Measurements from ENCODE around the gene ZFP36.
"Not testable (repeated sequence)": the region's sequence is repeated elsewhere in the genome, so short reads cannot be mapped to it uniquely, and the experiment has no call there.

Gene ZFP36, protein sequence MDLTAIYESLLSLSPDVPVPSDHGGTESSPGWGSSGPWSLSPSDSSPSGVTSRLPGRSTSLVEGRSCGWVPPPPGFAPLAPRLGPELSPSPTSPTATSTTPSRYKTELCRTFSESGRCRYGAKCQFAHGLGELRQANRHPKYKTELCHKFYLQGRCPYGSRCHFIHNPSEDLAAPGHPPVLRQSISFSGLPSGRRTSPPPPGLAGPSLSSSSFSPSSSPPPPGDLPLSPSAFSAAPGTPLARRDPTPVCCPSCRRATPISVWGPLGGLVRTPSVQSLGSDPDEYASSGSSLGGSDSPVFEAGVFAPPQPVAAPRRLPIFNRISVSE

DNA sequence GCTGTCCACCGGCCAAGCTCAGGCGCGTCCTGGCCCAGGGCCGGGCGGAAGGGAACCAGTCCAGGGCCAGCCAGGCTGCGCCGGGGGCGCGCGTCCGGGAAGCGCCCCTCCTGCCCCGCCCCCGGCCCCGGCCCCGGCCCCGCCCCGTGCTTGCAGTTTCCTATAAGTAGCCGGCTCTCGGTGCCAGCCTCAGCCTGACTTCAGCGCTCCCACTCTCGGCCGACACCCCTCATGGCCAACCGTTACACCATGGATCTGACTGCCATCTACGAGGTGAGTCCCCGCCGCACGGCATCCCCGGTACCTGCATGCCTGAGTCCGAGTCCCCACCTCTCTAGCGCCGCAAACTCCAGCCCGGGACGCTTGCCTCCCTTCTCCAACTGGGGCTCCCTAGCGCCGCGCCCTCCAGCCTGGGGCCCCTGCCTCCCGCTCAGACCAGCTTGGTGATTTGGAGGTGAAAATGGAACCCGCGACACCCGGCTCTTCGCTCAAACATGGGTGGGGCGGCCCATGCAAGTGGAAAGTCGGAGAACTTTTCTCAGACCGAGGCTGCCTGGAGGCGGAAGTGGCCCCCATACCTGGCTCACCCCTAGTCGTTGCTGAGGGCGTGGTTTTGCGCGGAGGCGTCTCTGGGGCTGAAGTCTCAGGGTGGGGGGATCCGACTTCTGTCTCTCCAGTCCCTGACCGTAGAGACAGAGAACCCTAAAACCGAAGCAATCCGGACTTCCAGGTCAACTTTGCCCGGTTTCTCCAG lies at the start of gene ZFP36:
ZFP36 (plus strand) TSS at position 192 of the 754 bp plus-strand sequence; CDS start at position 250, 58 bp downstream.
- DNase-seq: peak; percentile 80

DNA sequence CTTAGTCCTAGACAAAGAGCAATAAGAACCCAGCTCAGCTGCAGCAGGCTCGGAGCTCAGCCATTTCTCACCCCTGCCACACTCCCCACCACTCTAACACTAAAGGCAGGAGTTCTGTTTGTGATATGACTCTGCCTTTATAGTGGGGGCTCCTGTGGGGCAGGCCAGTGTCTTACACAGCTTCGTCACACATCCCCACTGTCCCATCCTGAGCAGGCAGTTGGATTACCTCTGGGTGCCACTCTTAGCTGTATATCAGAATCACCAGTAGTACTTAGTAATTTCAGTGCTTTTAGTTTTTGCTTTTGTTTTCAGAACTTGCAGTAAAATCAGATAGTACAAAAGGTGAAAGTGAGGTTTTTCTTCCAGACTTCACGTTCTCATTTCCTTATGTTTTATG lies 47.6 kb upstream of the ZFP36 start:
- no peak for DNase-seq

DNA sequence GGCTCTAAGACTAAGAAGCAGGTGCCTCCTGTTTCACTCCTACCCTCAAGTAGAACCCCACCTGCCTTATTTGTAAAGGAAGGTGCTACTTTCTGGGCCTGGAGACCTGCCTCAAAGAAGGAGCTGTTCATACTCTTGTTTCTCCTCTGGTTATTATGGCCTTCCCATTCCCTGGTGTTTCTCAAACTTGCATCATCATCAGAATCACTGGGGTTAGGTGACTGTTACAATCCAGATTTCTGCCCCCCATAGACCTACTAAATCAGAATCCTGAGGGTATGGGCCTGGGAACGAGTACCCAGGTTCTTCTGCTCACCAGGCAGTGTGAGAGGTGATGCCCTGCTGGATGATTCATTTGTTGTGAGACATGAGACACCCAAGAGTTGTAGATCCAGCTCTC lies 46.0 kb upstream of the ZFP36 start:
- no peak for DNase-seq

DNA sequence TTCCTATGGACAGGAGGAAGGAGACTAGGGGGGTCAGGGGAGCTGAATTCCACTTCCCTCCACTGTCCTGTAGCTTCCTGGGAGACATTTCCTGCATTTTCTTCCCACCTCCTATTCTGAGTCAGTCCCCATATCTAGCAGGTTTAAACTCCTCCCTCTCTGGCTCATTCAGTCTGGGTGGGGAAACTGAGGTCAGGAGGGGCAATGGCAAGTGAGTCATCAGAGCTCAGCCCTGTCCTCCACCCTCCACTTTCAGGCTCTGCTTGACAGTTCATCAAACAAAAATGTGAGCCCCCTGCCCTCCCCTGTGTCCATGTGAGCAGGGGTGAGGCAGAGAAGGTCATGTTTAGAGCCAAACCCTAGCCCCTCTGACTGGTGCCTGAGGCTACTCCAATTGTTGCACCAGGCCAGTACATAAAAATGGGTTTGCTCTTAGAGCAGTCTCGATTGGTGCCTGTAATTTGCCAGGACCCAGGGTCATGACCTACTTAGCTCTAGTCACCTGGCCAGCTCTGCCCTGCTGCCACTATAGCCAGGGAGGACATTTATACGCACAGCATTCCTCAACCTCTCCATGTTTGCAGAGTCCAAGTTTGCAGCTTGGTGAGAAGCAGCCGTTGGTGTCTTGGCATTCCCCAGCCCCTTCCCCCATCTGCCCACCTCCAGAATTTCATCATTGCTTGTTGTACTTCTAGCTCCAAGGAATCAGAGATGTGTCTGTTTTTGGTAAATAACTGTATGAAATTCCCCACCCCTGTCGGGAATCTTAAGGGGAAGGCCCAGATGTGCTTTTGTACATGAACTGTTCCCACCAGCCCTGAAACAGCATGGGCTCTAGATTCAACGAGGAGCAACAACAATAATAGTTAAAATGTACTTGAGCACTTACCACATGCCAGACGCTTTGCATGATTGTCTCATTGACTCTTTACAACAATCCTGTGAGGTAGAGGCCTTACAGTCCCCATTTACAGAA lies 43.7 kb upstream of the ZFP36 start:
- no peak for DNase-seq

DNA sequence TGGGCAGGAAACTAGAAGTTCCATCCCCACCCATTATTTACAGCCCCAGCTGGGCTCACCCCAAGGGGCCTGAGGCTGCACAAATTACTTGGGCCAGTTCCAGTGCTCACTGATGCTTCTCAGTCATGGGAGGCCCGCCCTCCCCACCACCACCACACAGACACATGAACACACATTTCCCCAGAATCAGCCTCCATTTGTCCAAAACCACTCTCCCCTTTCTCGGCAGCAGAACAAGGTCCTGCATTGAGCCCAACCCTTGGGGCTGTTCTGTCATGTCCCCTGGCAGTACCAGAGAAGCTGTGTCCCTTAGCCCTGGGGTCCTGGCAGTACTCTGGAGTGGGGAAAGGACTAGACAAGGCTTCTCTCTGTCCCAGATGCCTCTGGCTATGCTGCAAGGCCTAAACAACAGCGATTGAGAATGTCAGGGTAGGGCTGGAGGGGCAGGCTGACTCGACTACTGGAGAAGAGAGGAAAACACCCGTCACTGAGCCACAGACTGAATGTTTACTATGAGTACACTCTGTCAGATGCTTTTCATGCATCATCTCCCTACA lies 42.7 kb upstream of the ZFP36 start:
- DNase-seq: peak; percentile 41

DNA sequence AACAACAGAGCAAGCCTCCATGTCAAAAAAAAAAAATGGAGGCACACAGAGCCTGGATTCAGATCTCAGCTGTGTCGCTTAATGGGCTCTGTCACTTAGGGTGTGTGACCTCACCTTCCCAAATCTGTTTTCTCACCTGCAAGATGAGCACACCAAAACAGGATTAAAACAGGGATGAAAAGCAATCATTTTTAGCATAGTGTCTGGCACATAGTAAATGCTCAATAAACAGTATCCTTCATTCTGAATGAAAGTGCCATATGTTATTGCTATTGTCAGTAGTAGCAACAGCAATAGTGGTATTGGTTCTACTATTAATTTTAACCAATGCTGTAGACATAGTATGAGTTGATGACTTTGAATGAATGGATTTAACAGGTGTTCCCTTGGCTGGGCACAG lies 41.1 kb upstream of the ZFP36 start:
- no peak for DNase-seq

DNA sequence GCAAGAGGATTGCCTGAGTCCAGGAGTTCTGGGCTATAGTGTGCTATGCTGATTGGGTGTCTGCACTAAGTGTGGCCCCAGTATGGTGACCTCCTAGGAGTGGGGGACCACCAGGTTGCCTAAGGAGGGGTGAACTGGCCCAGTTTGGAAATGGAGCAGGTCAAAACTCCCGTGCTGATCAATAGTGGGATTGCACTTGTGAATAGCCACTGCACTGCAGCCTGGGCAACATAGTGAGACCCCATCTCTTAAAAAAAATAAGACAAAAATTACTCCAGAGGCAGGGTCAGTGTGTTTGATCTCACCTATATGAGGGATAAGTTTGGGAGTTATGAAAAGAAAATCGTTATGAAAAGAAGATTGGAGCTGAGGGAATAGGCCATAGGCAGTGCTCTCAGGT lies 37.4 kb upstream of the ZFP36 start:
- no peak for DNase-seq

DNA sequence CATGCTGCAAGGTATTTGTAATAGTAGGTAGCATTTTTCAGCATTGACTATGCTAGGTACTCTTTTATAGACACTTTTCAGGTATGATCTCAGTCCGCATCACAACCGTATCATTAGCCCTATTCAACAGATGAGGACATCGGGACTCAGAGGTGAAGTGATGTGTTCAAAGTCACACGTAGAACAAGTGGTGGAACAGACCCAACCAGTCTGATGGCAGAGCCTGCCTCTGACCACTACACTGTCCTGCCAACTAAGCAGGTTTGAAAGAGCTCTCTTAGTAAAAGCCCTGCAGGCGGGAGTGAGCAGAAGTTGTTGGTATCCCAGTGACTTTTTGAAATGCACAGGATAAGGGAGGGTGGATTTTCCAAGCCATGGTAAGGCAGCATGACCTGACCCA lies 35.9 kb upstream of the ZFP36 start:
- DNase-seq: no peak

DNA sequence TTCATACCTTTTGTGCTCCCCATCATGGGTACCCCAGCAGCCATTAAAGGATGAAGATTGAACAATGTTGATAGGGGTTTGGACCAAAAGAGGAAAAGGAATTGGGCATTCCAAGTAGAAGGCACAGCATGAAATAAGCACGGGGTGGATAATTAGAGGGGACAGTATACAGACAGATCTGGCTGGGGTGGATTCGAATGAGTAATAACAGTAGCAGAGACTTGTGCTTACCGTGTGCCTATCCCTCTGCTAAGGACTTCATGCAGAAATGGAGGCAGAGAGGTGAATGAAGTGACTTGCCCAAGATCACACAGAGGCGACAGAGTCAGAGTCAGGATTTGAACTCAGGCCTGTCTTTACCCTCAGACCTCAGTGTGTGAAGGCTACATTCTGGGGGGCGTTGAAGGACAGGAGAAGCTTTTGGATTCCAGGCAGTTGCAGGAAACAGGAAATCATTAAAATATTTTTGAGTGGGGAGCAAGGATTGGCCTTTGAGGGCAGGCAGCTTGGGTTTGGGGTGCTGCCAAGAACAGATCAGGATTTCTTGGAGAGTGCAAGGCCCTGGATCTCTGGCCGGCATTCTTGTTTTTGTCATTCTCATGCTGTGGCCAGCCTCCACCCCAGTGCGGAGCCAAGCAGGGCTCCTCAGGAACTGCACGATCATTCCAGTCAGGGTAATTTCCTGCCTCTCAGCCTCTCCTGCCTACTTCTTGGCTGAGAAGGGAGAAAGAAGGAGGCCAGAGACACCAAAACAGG lies 34.4 kb upstream of the ZFP36 start:
- DNase-seq: no peak

DNA sequence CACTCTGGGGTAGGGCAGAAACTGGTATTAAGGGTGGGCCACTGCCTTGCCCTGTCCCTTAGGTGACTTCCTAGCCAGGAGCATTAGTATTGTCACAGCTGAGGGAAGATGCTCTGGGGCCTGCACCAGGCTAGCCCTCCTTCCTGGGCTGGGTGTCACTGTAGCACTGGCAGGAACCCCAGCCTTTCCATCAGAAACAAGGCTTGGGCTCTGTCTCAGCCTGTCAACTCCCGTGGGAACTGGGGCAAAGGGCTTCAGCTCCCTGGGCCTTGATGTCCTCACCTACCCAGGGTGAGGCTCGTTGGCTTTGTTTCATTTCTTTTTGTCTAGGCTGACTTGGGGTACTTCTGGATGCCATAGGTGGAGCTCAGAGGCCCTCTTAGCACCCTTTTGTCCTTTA lies 33.7 kb upstream of the ZFP36 start:
- no peak for DNase-seq

DNA sequence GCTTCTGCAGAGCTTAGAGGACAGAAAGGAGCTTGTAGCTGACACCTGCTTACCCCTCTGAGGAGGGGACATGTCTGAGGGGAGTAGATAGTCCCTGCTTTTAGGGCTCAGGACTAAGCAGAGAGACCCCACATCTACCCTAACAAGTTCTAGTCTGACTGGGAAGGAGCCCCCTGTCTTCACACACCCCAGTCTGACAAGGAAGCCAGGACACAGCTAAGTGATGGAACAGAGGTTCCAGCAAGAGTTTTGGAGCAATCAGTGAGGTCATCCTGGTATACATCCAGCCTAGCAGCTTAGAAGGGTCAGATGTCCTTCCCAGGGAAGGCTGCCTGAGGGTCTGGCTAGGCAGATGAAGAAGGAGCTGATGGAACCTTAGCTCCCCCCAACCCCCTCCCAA lies 30.7 kb upstream of the ZFP36 start:
- DNase-seq: no peak

DNA sequence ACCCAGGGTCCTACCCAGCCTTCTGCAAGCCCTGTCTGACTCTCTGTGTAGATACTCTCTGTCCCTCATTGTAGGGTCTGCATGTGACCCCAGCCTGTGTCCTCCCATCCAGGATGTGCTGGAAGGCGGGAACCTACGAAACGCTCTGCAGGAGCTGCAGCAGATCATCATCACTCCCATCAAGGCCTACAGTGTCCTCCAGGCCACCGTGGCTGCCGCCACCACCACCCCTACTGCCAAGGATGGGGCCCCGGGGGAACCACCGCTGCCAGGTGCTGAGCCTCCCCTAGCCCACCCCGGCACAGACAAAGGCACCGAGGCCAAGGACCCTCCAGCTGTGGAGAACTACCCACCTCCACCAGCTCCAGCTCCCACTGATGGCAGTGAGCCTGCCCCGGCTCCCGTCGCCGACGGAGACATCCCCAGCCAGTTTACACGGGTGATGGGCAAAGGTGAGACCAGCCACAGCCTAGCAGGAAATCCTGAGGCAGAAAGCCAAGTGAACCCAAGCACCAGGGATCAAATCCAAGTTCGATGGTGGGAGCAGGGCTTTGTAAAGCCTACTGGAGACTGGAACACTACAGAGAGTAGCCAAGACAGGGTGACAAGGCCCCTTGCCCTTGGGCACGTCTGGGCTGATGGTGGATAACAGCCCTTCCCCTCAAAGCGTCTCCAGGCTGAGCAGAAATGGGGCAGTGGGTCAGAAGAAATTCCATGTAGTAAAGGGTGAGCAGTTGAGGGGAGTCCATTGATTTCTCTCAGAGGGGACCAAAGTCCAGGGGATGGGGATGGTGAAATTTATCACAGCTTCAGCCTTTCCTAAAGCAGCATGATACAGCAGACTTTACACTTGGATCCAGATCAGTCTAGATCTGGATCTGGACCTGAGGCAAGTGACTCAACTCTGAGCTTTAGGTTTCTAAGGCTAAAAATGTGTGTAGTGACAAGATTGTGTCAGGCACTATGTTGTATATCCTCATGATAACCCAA lies 29.0 kb upstream of the ZFP36 start:
- no peak for DNase-seq

DNA sequence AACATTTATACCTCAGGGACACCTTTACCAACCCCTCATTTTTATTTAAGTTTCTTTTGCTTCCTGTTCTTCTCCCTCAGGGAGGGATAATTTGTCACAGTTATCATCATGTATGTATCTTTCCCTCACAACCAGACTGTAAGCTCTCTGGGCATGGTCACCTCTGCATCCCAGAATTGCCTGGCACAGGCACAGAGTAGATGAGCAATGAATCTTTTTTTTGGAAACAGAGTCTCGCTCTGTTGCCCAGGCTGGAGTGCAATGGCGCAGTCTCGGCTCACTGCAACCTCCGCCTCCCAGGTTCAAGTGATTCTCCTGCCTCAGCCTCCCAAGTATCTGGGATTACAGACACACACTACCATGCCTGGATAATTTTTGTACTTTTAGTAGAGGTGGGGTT lies 27.3 kb upstream of the ZFP36 start:
- not testable (repeated sequence) for DNase-seq

DNA sequence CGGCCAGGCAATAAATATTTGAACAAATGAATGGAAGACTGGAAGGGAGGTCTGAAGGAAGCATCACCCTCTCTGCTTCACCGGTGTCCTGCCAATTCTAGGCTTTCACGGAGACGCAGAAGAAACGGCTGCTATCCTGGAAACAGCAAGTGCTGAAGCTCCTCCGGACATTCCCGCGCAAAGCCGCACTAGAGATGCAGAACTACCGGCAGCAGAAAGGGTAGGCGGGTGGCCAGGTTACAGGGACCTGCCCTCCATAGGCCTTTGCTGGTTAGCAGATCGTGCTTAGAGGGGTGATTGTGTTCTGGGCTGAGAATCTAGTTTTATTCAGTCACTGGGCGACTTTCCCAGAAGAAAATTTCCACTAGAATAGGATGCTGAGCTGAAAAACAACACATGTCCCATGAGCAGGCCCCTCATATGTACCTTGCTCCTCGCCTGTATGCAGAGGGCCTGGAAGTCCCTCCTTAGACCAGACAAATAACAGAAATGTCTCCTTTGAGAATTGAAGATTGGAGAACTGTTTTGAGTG lies 26.7 kb upstream of the ZFP36 start:
- DNase-seq: no peak

DNA sequence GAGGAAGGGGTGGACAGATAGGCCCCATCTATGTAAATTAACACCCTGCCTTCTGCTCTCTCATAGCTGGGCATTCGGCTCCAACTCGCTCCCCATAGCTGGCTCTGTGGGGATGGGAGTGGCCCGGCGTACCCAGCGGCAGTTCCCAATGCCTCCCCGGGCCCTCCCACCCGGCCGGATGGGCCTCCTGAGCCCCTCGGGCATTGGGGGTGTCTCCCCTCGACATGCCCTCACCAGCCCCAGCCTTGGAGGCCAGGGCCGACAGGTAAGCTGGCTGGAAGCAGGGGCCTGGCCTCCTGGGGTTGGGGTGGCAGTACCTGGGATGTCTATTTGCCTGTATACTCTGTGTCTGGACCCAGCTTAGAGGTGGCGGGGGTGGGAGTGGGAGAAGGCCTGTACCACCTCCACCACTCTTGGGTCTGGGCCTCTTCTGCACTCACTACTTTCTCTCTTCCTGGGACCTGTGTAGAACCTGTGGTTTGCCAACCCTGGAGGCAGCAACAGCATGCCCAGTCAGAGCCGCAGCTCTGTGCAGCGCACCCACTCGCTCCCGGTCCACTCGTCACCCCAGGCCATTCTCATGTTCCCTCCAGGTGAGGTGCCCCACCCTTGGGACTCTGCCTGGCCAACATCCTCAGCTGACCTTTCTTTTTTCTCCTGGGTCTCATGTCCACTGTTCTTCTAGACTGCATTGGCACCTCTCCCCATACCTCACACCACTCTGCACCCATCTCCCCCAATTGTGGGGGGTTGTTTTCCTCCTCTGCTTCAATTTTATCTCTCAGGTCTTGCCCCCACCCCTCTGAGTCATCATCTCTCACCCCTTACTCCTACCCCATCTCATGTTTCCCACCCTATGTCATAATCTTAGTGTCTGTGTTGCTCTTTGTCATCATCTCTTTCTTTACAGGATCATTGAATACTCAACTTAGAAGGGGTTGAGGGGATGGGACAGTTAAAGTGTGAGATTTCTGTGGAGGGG lies 25.8 kb upstream of the ZFP36 start:
- DNase-seq: no peak

DNA sequence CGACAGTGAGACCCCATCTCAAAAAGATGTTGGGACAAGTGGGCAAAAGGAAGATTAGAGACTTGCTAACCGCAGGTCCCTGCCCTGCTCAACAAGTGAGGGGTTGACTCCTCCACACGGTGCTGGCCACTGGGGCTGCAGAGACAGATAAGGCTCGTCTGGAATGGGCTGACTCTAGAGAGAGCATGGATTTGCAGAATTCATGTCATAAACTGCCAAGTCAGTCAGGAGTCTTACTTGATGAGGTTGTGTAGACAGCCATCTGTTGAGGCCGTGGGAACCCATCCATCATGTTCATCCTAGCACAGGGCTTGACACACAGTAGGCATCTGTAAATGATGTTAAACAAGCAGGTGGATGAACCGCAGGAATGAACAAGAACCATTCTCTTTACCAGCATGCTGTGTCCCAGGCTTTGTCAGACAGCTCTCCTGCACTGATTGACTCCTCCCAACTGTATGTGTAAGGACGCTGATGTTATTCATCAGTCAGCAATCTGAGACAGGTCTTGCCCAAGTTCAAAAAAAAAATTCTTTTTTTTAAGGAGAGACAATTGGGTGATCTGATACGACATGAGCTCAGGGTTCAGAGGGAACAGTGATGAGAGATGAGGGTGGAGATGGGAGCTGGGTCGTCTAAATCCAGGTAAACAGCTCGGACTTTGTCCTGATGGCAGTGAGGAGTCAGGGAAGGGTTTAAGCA lies 24.6 kb upstream of the ZFP36 start:
- DNase-seq: peak; percentile 82

DNA sequence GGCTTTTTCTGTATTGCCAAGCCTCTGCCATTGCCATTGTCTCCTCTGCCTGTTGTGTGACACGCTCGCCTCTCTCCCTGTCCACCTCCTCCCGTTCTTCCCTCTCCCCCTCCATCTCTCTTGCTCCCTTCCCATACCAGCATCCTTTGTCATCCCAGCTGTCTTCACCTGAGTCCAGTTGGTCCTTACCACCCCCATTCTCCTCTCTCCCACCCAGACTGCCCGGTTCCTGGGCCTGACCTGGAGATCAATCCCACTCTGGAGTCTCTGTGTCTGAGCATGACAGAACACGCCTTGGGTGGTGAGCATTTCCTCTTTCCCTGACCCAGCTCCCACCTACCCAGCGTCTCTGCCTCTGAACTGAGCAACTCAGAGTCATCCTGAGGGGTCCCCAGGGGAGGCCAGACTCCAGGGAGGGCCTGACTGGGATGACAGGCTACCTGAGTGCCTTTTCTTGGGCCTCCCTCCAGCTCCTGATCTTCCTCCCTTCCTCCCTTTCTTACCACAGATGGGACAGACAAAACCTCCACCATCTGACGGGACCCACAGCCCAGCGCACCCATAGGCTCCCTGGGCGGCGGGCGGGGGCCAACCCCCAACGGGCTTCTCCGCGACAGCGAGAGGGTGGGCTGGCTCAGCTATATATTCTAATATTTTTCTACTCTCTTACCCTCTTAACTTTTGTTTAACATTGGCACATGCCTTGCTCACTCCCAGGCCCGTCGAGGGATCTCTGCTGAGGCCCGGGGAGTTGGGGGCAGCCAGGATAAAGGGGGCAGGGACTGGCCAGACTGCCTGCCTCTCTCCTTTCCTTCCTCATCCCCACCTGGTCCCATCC lies 23.4 kb upstream of the ZFP36 start:
- DNase-seq: no peak
